H54 (cell line): ENCODE measurements around the gene KCNQ1.

Source experiments
- DNase-seq: peaks from one replicate; pipeline ENCODE4 v3.0.0; 2011; ENCODE audit warnings: low spot score, mixed read lengths; ENCODE audit not compliant: insufficient read length
- FAIRE-seq: peaks from 3 replicates; lab custom pipeline; 2011; peaks lifted over from hg19 to GRCh38; lab: Jason Lieb, UNC
- POLR2A ChIP-seq: IDR thresholded peaks from 2 replicates; pipeline ENCODE4 v1.6.1; 2011; ENCODE audit warnings: low read depth, mild to moderate bottlenecking, low read length

Gene KCNQ1

GRCh38 chr11:2436013-2436520 lies 8.7 kb upstream of the KCNQ1 start:
- no peak for TF ChIP-seq POLR2A
- FAIRE-seq (no peak), DNase-seq (no peak)

- TF ChIP-seq POLR2A: no peak
- no peak for DNase-seq
- no peak for FAIRE-seq
Observed at GRCh38 chr11:2436521-2437031, 8.2 kb upstream of the KCNQ1 start.

GRCh38 chr11:2437516-2437915 lies 7.3 kb upstream of the KCNQ1 start:
- FAIRE-seq (no peak), DNase-seq (no peak)
- TF ChIP-seq POLR2A: no peak

GRCh38 chr11:2439820-2440219 lies 5.0 kb upstream of the KCNQ1 start:
- no peak for TF ChIP-seq POLR2A
- FAIRE-seq: no peak
- DNase-seq: no peak

GRCh38 chr11:2440646-2441045 lies 4.2 kb upstream of the KCNQ1 start:
- FAIRE-seq (no peak), DNase-seq (no peak)
- no peak for TF ChIP-seq POLR2A

- TF ChIP-seq POLR2A: no peak
- DNase-seq: no peak
- no peak for FAIRE-seq
Observed at GRCh38 chr11:2441171-2441570, 3.6 kb upstream of the KCNQ1 start.

- FAIRE-seq (no peak), DNase-seq (no peak)
- no peak for TF ChIP-seq POLR2A
Observed at GRCh38 chr11:2442589-2442988, 2.2 kb upstream of the KCNQ1 start.

- no peak for TF ChIP-seq POLR2A
- no peak for DNase-seq
- FAIRE-seq: no peak
Observed at GRCh38 chr11:2443406-2443805, 1.4 kb upstream of the KCNQ1 start.

- no peak for TF ChIP-seq POLR2A
- FAIRE-seq (no peak), DNase-seq (no peak)
Observed at GRCh38 chr11:2443881-2444820, 657 bp upstream of the KCNQ1 start, which contains the start of gene TRPM5. Gene TRPM5 (minus strand): TSS chr11:2444514. CDS start chr11:2423036, 21,478 bp downstream.

- FAIRE-seq: no peak
- no peak for DNase-seq
- TF ChIP-seq POLR2A: no peak
Observed at GRCh38 chr11:2445746-2446551, 1.1 kb downstream of the KCNQ1 start.

- DNase-seq (no peak), FAIRE-seq (no peak)
- TF ChIP-seq POLR2A: no peak
Observed at GRCh38 chr11:2446590-2447252, 1.9 kb downstream of the KCNQ1 start.

- DNase-seq (no peak), FAIRE-seq (no peak)
- TF ChIP-seq POLR2A: no peak
Observed at GRCh38 chr11:2447253-2447950, 2.6 kb downstream of the KCNQ1 start.
